K562 (cell line): ENCODE results near the gene LEUTX.

ENCODE experiments used
- CBFA2T2 ChIP-seq: fragments of 450-650 bp; conservative IDR thresholded peaks from 2 replicates; pipeline ENCODE4 v1.6.1; 2017; ENCODE audit warnings: mild to moderate bottlenecking
- FOS ChIP-seq: IDR thresholded peaks from 3 replicates; pipeline ENCODE4 v1.6.1; 2011; ENCODE audit not compliant: insufficient read length; ENCODE audit errors: extremely low read depth
- IRF2 ChIP-seq: sonication (generic); formaldehyde crosslinking; IDR thresholded peaks from 2 replicates; pipeline ENCODE4 v1.8.1; 2022; ENCODE audit warnings: mild to moderate bottlenecking, missing genetic modification reagents
- JUNB ChIP-seq: fragments of 450-650 bp; formaldehyde crosslinking; conservative IDR thresholded peaks from 2 replicates; pipeline ENCODE4 v1.4.0; 2020; ENCODE audit warnings: mild to moderate bottlenecking
- KLF10 ChIP-seq: fragments of 250-450 bp; sonication (Bioruptor Pico); IDR thresholded peaks from 2 replicates; pipeline ENCODE4 v1.6.1; 2021; ENCODE audit warnings: matching md5 sums
- LEF1 ChIP-seq: fragments of 450-650 bp; IDR thresholded peaks from 2 replicates; pipeline ENCODE4 v1.6.1; 2016; ENCODE audit warnings: mild to moderate bottlenecking
- PCBP1 ChIP-seq: fragments of 200-400 bp; formaldehyde crosslinking; IDR thresholded peaks from 2 replicates; pipeline ENCODE4 v1.6.1; 2018; ENCODE audit warnings: mild to moderate bottlenecking, low read depth, low read length; ENCODE audit not compliant: poor library complexity, severe bottlenecking
- POLR2A ChIP-seq: fragments of 450-650 bp; conservative IDR thresholded peaks from 2 replicates; pipeline ENCODE4 v1.6.1; 2016
- PRMT5 ChIP-seq: sonication (generic); formaldehyde crosslinking; IDR thresholded peaks from 2 replicates; pipeline ENCODE4 v1.5.0; 2020; ENCODE audit warnings: missing genetic modification reagents
- TF ChIP-seq, protein P1 (sequence below), 2 experiments: fragments of 450-650 bp; formaldehyde crosslinking in 1 of 2; IDR thresholded peaks; 2 replicates each; pipeline versions ENCODE4 v1.4.0 to v1.6.1; 2014 to 2020; ENCODE audit warnings: mild to moderate bottlenecking in 2 of 2, borderline replicate concordance in 1 of 2, low read depth in 1 of 2

DNA sequence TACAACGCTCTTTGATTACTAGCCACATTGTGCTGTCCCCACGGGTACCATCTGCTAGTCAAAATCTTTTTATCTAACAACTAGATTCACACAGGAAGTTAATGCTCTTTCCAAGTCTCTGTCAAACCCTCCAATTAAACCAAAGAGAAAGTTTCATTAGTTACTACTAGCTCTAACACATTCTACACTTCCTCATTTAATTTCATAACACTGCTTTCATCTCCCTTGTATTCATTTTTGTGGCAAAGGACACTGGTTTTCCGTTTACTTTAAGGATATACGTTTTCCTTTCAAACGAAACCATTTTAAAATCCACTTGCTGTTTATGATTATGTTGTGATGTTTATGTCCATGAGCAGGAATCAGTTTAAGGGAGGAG lies 50.0 kb downstream of the LEUTX start:
- TF ChIP-seq POLR2A (no peak), PCBP1 (no peak), LEF1 (no peak), CBFA2T2 (no peak), KLF10 (no peak), JUNB (CRISPR knock-in tag) (no peak), PRMT5 (CRISPR knock-in tag) (no peak), IRF2 (CRISPR knock-in tag) (no peak), FOS (no peak)
- TF ChIP-seq, protein P1, sequence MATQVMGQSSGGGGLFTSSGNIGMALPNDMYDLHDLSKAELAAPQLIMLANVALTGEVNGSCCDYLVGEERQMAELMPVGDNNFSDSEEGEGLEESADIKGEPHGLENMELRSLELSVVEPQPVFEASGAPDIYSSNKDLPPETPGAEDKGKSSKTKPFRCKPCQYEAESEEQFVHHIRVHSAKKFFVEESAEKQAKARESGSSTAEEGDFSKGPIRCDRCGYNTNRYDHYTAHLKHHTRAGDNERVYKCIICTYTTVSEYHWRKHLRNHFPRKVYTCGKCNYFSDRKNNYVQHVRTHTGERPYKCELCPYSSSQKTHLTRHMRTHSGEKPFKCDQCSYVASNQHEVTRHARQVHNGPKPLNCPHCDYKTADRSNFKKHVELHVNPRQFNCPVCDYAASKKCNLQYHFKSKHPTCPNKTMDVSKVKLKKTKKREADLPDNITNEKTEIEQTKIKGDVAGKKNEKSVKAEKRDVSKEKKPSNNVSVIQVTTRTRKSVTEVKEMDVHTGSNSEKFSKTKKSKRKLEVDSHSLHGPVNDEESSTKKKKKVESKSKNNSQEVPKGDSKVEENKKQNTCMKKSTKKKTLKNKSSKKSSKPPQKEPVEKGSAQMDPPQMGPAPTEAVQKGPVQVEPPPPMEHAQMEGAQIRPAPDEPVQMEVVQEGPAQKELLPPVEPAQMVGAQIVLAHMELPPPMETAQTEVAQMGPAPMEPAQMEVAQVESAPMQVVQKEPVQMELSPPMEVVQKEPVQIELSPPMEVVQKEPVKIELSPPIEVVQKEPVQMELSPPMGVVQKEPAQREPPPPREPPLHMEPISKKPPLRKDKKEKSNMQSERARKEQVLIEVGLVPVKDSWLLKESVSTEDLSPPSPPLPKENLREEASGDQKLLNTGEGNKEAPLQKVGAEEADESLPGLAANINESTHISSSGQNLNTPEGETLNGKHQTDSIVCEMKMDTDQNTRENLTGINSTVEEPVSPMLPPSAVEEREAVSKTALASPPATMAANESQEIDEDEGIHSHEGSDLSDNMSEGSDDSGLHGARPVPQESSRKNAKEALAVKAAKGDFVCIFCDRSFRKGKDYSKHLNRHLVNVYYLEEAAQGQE (IDR thresholded peaks at IDR 0.05; ENCODE audit: borderline replicate concordance) = no peak
- TF ChIP-seq, protein P1 (CRISPR knock-in tag; IDR thresholded peaks at IDR 0.05; ENCODE audit: low read depth) = no peak
